Measurements from ENCODE around the gene HOXB6.

The HOXB6 gene

GRCh38 chr17:48588074-48588415 lies 16.7 kb downstream of the HOXB6 start:
- Histone ChIP-seq H3K4me1 (ENCODE audit: control insufficient read depth, insufficient read depth, low read length) (peaks cover 46% of the 10 kb centered on the region), H3K9me3 (ENCODE audit: control insufficient read depth, insufficient read depth, low read depth, low read length) (no peaks in the 10 kb centered on the region), H3K4me3 (ENCODE audit: low read depth, low read length) (no peak overlapping the region), H3K27ac (ENCODE audit: extremely low read depth, low read depth, low read length) (peak overlapping the region; percentile 92), H3K36me3 (ENCODE audit: control insufficient read depth in 2 of 2, insufficient read depth in 1 of 2, low read length in 2 of 2) (peaks cover 0 to 33% of the 10 kb centered on the region in 2 experiments; a peak in 2 of 3 replicates)
- ChIA-PET POLR2A (interaction anchor here (0.8 to 2.4 kb wide), 7 partner anchors 9 to 88 kb away, joined by 3 to 9 read pairs (median 4); no protein-coding TSS in a partner anchor), CTCF (interaction anchor here (0.7 to 3.2 kb wide), 17 partner anchors 25 to 374 kb away, joined by 3 to 18 read pairs (median 5); no protein-coding TSS in a partner anchor)
- no peak for TF ChIP-seq ZNF19 (tag by site-specific recombination; IDR thresholded peaks at IDR 0.05; ENCODE audit: low read depth)
- 0 out of 2 replicates have a peak, but pooled peaks have one; percentile 9 for TF ChIP-seq ZNF596 (tag by site-specific recombination; IDR thresholded peaks at IDR 0.05)
- TF ChIP-seq ZNF202 (tag by site-specific recombination; IDR thresholded peaks at IDR 0.05; ENCODE audit: borderline replicate concordance): no peak
- TF ChIP-seq ZBTB10 (tag by site-specific recombination; IDR thresholded peaks at IDR 0.05): peak; percentile 59; the same call in 1 of the 2 replicates

GRCh38 chr17:48587276-48588073 lies 17.3 kb downstream of the HOXB6 start:
- CTCF ChIA-PET: interaction anchor here (0.6 to 3.2 kb wide), 21 partner anchors 22 to 652 kb away, joined by 3 to 18 read pairs (median 3); no protein-coding TSS in a partner anchor
- peak overlapping the region; percentile 92 for H3K27ac ChIP-seq (ENCODE audit: extremely low read depth, low read depth, low read length)
- H3K4me3 ChIP-seq (ENCODE audit: low read depth, low read length): no peak overlapping the region
- H3K9me3 ChIP-seq (ENCODE audit: control insufficient read depth, insufficient read depth, low read depth, low read length): no peaks in the 10 kb centered on the region
- peaks cover 50% of the 10 kb centered on the region for H3K4me1 ChIP-seq (ENCODE audit: control insufficient read depth, insufficient read depth, low read length)
- H3K36me3 ChIP-seq (ENCODE audit: control insufficient read depth in 2 of 2, insufficient read depth in 1 of 2, low read length in 2 of 2): peaks cover 0 to 33% of the 10 kb centered on the region in 2 experiments; a peak in 2 of 3 replicates
- POLR2A ChIA-PET: interaction anchor here (0.5 to 2.4 kb wide), 8 partner anchors 9 to 410 kb away, joined by 3 to 9 read pairs (median 4); partner anchors contain the start of gene IGF2BP1
- TF ChIP-seq ZNF280D (tag by site-specific recombination; IDR thresholded peaks at IDR 0.05) (no peak), HOXA7 (CRISPR knock-in tag; IDR thresholded peaks at IDR 0.05; ENCODE audit: borderline replicate concordance) (no peak), ZNF248 (tag by site-specific recombination; IDR thresholded peaks at IDR 0.05) (no peak), ZNF48 (tag by site-specific recombination; IDR thresholded peaks at IDR 0.05) (no peak), ZNF140 (tag by site-specific recombination; IDR thresholded peaks at IDR 0.05) (no peak), ZNF549 (tag by site-specific recombination; IDR thresholded peaks at IDR 0.05) (no peak), PRDM4 (tag by site-specific recombination; IDR thresholded peaks at IDR 0.05) (peak; percentile 85), ZNF837 (tag by site-specific recombination; IDR thresholded peaks at IDR 0.05) (no peak), GFI1B (tag by site-specific recombination; IDR thresholded peaks at IDR 0.05) (no peak), ZNF423 (tag by site-specific recombination; IDR thresholded peaks at IDR 0.05) (no peak; the same call in 1 of the 2 replicates), AEBP2 (tag by site-specific recombination; IDR thresholded peaks at IDR 0.05; ENCODE audit: borderline replicate concordance) (no peak), ZNF133 (tag by site-specific recombination; IDR thresholded peaks at IDR 0.05) (no peak), ZNF121 (tag by site-specific recombination; IDR thresholded peaks at IDR 0.05) (no peak), ZNF521 (tag by site-specific recombination; IDR thresholded peaks at IDR 0.05) (no peak)
- TF ChIP-seq, protein P1, sequence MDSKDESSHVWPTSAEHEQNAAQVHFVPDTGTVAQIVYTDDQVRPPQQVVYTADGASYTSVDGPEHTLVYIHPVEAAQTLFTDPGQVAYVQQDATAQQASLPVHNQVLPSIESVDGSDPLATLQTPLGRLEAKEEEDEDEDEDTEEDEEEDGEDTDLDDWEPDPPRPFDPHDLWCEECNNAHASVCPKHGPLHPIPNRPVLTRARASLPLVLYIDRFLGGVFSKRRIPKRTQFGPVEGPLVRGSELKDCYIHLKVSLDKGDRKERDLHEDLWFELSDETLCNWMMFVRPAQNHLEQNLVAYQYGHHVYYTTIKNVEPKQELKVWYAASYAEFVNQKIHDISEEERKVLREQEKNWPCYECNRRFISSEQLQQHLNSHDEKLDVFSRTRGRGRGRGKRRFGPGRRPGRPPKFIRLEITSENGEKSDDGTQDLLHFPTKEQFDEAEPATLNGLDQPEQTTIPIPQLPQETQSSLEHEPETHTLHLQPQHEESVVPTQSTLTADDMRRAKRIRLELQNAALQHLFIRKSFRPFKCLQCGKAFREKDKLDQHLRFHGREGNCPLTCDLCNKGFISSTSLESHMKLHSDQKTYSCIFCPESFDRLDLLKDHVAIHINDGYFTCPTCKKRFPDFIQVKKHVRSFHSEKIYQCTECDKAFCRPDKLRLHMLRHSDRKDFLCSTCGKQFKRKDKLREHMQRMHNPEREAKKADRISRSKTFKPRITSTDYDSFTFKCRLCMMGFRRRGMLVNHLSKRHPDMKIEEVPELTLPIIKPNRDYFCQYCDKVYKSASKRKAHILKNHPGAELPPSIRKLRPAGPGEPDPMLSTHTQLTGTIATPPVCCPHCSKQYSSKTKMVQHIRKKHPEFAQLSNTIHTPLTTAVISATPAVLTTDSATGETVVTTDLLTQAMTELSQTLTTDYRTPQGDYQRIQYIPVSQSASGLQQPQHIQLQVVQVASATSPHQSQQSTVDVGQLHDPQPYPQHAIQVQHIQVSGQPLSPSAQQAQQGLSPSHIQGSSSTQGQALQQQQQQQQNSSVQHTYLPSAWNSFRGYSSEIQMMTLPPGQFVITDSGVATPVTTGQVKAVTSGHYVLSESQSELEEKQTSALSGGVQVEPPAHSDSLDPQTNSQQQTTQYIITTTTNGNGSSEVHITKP (tag by site-specific recombination; IDR thresholded peaks at IDR 0.05): peak; percentile 80
